HG02943 (cell line): Measurements from ENCODE around the gene KRTDAP.
"Not testable (repeated sequence)": the region's sequence is repeated elsewhere in the genome, so short reads cannot be mapped to it uniquely, and the experiment has no call there.

Experiments
- ATAC-seq: cut with Tn5 transposase; IDR thresholded peaks from one replicate; pipeline ENCODE4 v1.9.1; 2021; ENCODE audit warnings: mild to moderate bottlenecking, low read depth, moderate library complexity; ENCODE audit not compliant: unreplicated experiment

The KRTDAP gene

GRCh38 chr19:35487656-35488182, 2.5 kb downstream of the KRTDAP start:
- no peak for ATAC-seq

- no peak for ATAC-seq
Measured at GRCh38 chr19:35486268-35486708, 4.0 kb downstream of the KRTDAP start.

- ATAC-seq: peak; percentile 57
Measured at GRCh38 chr19:35484252-35485036, 5.8 kb downstream of the KRTDAP start.

GRCh38 chr19:35483089-35483488, 7.2 kb downstream of the KRTDAP start:
- no peak for ATAC-seq

- ATAC-seq: no peak
Measured at GRCh38 chr19:35478794-35479677, 11.2 kb downstream of the KRTDAP start.

GRCh38 chr19:35476149-35476548, 14.1 kb downstream of the KRTDAP start:
- ATAC-seq: no peak

GRCh38 chr19:35474594-35474993, 15.7 kb downstream of the KRTDAP start:
- ATAC-seq: not testable (repeated sequence)

GRCh38 chr19:35474104-35474503, 16.2 kb downstream of the KRTDAP start:
- no peak for ATAC-seq

- no peak for ATAC-seq
Measured at GRCh38 chr19:35471946-35472345, 18.3 kb downstream of the KRTDAP start.

- ATAC-seq: not testable (repeated sequence)
Measured at GRCh38 chr19:35471075-35471474, 19.2 kb downstream of the KRTDAP start.

GRCh38 chr19:35470128-35470527, 20.1 kb downstream of the KRTDAP start:
- ATAC-seq: no peak

GRCh38 chr19:35468637-35469036, 21.6 kb downstream of the KRTDAP start:
- ATAC-seq: peak; percentile 69

GRCh38 chr19:35466259-35466658, 24.0 kb downstream of the KRTDAP start:
- ATAC-seq: no peak

- ATAC-seq: not testable (repeated sequence)
Measured at GRCh38 chr19:35462956-35463355, 27.3 kb downstream of the KRTDAP start.

- ATAC-seq: no peak
Measured at GRCh38 chr19:35462476-35462953, 27.7 kb downstream of the KRTDAP start.

GRCh38 chr19:35461788-35462187, 28.5 kb downstream of the KRTDAP start:
- ATAC-seq: not testable (repeated sequence)

- ATAC-seq: no peak
Measured at GRCh38 chr19:35461060-35461459, 29.2 kb downstream of the KRTDAP start.

- no peak for ATAC-seq
Measured at GRCh38 chr19:35460608-35461007, 29.7 kb downstream of the KRTDAP start.

GRCh38 chr19:35459414-35460082, 30.7 kb downstream of the KRTDAP start:
- no peak for ATAC-seq

- peak; percentile 61 for ATAC-seq
Measured at GRCh38 chr19:35458731-35459391, 31.4 kb downstream of the KRTDAP start.
